Trophoblast cell (in vitro differentiated cells and primary cell): ENCODE measurements around the gene PRKCE.

ENCODE experiments used
- DNase-seq, 2 donors: peaks; one replicate each; pipeline ENCODE4 v3.0.0-alpha.2; 2016
- H2AFZ ChIP-seq: 2 replicates; pipeline ENCODE4 v1.6.1; 2013; ENCODE audit warnings: low read length, moderate library complexity, mild to moderate bottlenecking; ENCODE audit not compliant: insufficient read depth, poor library complexity
- H2AK5ac ChIP-seq: 2 replicates; pipeline ENCODE4 v1.6.1; 2013; ENCODE audit warnings: mild to moderate bottlenecking, low read length
- H2BK120ac ChIP-seq: 2 replicates; pipeline ENCODE4 v1.6.1; 2013; ENCODE audit warnings: low read length, mild to moderate bottlenecking, moderate library complexity; ENCODE audit not compliant: insufficient read depth, poor library complexity
- H2BK12ac ChIP-seq: 2 replicates; pipeline ENCODE4 v1.6.1; 2013; ENCODE audit warnings: mild to moderate bottlenecking, low read length, moderate library complexity
- H2BK5ac ChIP-seq: 2 replicates; pipeline ENCODE4 v1.6.1; 2013; ENCODE audit warnings: low read length, low read depth, moderate library complexity, mild to moderate bottlenecking; ENCODE audit not compliant: poor library complexity
- H3K14ac ChIP-seq: 2 replicates; pipeline ENCODE4 v1.6.1; 2013; ENCODE audit warnings: mild to moderate bottlenecking, low read length
- H3K18ac ChIP-seq: 2 replicates; pipeline ENCODE4 v1.6.1; 2013; ENCODE audit warnings: mild to moderate bottlenecking, low read length
- H3K23ac ChIP-seq: 2 replicates; pipeline ENCODE4 v1.6.1; 2013; ENCODE audit warnings: low read length
- H3K27ac ChIP-seq: 2 replicates; pipeline ENCODE4 v1.5.1; 2013; ENCODE audit warnings: low read depth, mild to moderate bottlenecking, inconsistent platforms, low read length, moderate library complexity
- H3K27me3 ChIP-seq: 2 replicates; pipeline ENCODE4 v1.6.1; 2013; ENCODE audit warnings: inconsistent platforms, mild to moderate bottlenecking, low read length, moderate library complexity; ENCODE audit not compliant: insufficient read depth
- H3K36me3 ChIP-seq, 2 experiments: 1 replicate in 1 of 2; 2 replicates in 1 of 2; pipeline ENCODE4 v1.6.1; 2013; ENCODE audit warnings: low read length in 2 of 2, mild to moderate bottlenecking in 2 of 2, moderate library complexity in 1 of 2; ENCODE audit not compliant: insufficient read depth in 2 of 2, control insufficient read depth in 1 of 2
- H3K4ac ChIP-seq: 2 replicates; pipeline ENCODE4 v1.6.1; 2013; ENCODE audit warnings: low read depth, mild to moderate bottlenecking, low read length, moderate library complexity
- H3K4me1 ChIP-seq, 2 experiments: 1 replicate in 1 of 2; 2 replicates in 1 of 2; pipeline ENCODE4 v1.6.1; 2013; ENCODE audit warnings: low read length in 2 of 2, mild to moderate bottlenecking in 2 of 2, moderate library complexity in 1 of 2; ENCODE audit not compliant: insufficient read depth in 2 of 2, control insufficient read depth in 1 of 2
- H3K4me2 ChIP-seq: 2 replicates; pipeline ENCODE4 v1.6.1; 2013; ENCODE audit warnings: inconsistent platforms, mild to moderate bottlenecking, low read length, moderate library complexity
- H3K4me3 ChIP-seq: 2 replicates; pipeline ENCODE4 v1.5.1; 2013; ENCODE audit warnings: mild to moderate bottlenecking, low read depth, low read length, inconsistent platforms
- H3K79me1 ChIP-seq: one replicate; pipeline ENCODE4 v1.6.1; 2013; ENCODE audit warnings: low read length
- H3K79me2 ChIP-seq: 2 replicates; pipeline ENCODE4 v1.6.1; 2013; ENCODE audit warnings: low read length, mild to moderate bottlenecking; ENCODE audit not compliant: control insufficient read depth, insufficient read depth, poor library complexity
- H3K9ac ChIP-seq: 2 replicates; pipeline ENCODE4 v1.6.1; 2013; ENCODE audit warnings: mild to moderate bottlenecking, low read length
- H3K9me3 ChIP-seq: 2 replicates; pipeline ENCODE4 v1.6.1; 2013; ENCODE audit warnings: low read depth, mild to moderate bottlenecking, control low read depth, inconsistent platforms, low read length; ENCODE audit not compliant: insufficient read depth
- H4K12ac ChIP-seq: 2 replicates; pipeline ENCODE4 v1.6.1; 2013; ENCODE audit warnings: low read depth, mild to moderate bottlenecking, low read length, moderate library complexity
- H4K8ac ChIP-seq: 2 replicates; pipeline ENCODE4 v1.6.1; 2013; ENCODE audit warnings: low read depth, mild to moderate bottlenecking, low read length, moderate library complexity
- H4K91ac ChIP-seq: one replicate; pipeline ENCODE4 v1.6.1; 2013; ENCODE audit warnings: low read depth, mild to moderate bottlenecking, low read length, moderate library complexity
- WGBS: extraction: QIAGEN DNeasy Blood & Tissue Kit; methylation state at CpG from one replicate; pipeline ENCODE4 v1.1.7; 2013; ENCODE audit warnings: missing lambda C conversion rate; ENCODE audit not compliant: insufficient read length, insufficient coverage; ENCODE audit errors: extremely low coverage; 5-methylcytosine and 5-hydroxymethylcytosine counted together

The PRKCE gene

DNA sequence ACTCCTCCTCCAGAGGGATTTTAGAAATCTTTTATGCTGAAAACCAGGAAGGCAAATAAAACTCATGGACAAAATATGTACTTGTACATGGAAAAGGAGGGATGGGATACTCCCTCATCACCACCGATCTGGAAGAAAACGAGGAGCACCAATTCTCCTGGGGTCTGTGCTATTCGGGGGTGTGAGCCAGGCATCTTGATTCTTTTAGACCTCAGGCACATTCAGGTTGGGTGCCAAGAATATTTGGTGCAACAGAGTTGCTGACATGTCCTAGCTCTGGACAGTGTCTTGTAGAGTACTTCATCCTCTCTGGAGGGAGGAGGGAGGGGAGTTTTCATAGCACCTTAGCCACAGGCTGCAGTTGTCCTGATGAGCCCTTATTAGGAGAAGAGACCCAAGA lies 163.0 kb downstream of the PRKCE start:
- no peak overlapping the region for H3K14ac ChIP-seq
- no peaks in the 10 kb centered on the region for H3K79me2 ChIP-seq
- H3K4me3 ChIP-seq: no peak overlapping the region
- no peak overlapping the region for H2AFZ ChIP-seq
- H3K4ac ChIP-seq: no peak overlapping the region
- WGBS: no CpG with 5 or more reads among the region's 3 CpGs
- H3K79me1 ChIP-seq: no peaks in the 10 kb centered on the region
- no peak overlapping the region for H4K91ac ChIP-seq
- no peak overlapping the region for H2BK5ac ChIP-seq
- H3K23ac ChIP-seq: no peak overlapping the region
- H2BK12ac ChIP-seq: no peak overlapping the region
- no peak overlapping the region for H2AK5ac ChIP-seq
- no peak overlapping the region for H3K9ac ChIP-seq
- no peak overlapping the region for H4K12ac ChIP-seq
- peaks cover 15 to 25% of the 10 kb centered on the region in 2 experiments for H3K4me1 ChIP-seq
- no peak overlapping the region for H3K27ac ChIP-seq
- DNase-seq: no peak
- no peaks in the 10 kb centered on the region for H3K36me3 ChIP-seq
- no peak overlapping the region for H4K8ac ChIP-seq
- H3K18ac ChIP-seq: no peak overlapping the region
- no peaks in the 10 kb centered on the region for H3K9me3 ChIP-seq
- no peaks in the 10 kb centered on the region for H3K27me3 ChIP-seq
- H2BK120ac ChIP-seq: no peak overlapping the region
- no peak overlapping the region for H3K4me2 ChIP-seq

DNA sequence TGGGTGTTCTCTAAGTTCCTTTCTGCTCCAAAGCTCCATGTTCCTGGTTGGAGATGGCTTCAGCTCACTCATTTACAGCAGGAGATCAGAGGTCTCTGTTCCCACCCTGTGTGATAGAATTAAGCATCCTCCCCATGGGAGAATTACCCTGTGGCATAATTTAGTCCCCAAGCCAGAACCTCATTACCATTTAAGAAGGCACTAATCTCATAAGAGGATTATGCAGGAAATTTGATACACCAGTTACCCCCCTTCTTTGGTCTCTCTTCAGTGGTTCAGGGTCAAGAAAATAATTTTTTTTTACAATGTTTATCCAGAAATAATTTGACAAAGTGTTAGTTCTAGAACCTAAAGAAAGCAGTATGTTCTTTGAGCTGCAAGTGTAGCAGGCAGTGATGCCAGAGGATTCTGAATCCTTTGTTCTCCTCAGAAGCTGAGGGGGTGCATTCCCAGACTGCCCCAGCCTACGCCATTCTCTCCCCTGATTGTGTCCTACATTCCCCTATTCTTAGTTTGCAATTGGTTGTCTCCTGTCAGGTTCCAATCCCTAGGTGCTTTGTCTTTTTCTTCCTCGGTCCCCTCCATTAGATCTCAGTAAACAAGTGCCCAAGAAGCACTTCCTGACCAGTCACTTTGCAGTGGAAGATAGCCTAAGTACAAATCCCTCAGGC lies 163.6 kb downstream of the PRKCE start:
- H3K9ac ChIP-seq: no peak overlapping the region
- no peak overlapping the region for H2BK5ac ChIP-seq
- no peak overlapping the region for H2AK5ac ChIP-seq
- no peak overlapping the region for H4K8ac ChIP-seq
- no peak overlapping the region for H2BK12ac ChIP-seq
- no peak overlapping the region for H3K4me3 ChIP-seq
- no CpG with 5 or more reads among the region's 2 CpGs for WGBS
- H3K79me2 ChIP-seq: no peaks in the 10 kb centered on the region
- no peak overlapping the region for H3K14ac ChIP-seq
- H2AFZ ChIP-seq: no peak overlapping the region
- no peaks in the 10 kb centered on the region for H3K27me3 ChIP-seq
- H2BK120ac ChIP-seq: no peak overlapping the region
- H3K79me1 ChIP-seq: no peaks in the 10 kb centered on the region
- no peak overlapping the region for H3K4me2 ChIP-seq
- no peaks in the 10 kb centered on the region for H3K9me3 ChIP-seq
- no peak overlapping the region for H3K27ac ChIP-seq
- H4K91ac ChIP-seq: no peak overlapping the region
- no peak overlapping the region for H3K23ac ChIP-seq
- DNase-seq: no peak
- no peak overlapping the region for H4K12ac ChIP-seq
- no peak overlapping the region for H3K18ac ChIP-seq
- no peak overlapping the region for H3K4ac ChIP-seq
- no peaks in the 10 kb centered on the region for H3K36me3 ChIP-seq
- peaks cover 15 to 25% of the 10 kb centered on the region in 2 experiments for H3K4me1 ChIP-seq

DNA sequence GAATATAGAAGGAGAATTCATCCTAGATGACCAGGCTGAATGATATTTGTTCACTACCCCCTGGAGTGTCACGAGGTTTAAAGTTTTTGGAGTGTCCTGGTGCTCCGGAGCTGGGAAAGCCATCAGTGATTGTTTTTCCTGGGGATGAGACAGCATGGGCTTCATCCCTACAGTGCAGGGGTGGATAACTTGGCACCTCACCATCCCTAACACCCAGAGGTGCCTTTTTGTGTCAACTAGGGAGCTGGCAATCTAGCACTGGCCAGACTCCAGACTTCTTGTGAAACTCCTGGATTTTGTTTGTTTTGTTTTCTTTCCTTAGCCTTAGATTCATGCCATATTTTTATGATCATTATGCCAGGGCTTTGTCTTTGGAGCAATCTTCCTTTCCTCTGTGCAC lies 164.8 kb downstream of the PRKCE start:
- no peak for DNase-seq
- no peak overlapping the region for H2BK12ac ChIP-seq
- H3K4ac ChIP-seq: no peak overlapping the region
- H3K14ac ChIP-seq: no peak overlapping the region
- no peak overlapping the region for H3K23ac ChIP-seq
- H4K8ac ChIP-seq: no peak overlapping the region
- no peak overlapping the region for H4K12ac ChIP-seq
- peaks cover 15 to 25% of the 10 kb centered on the region in 2 experiments for H3K4me1 ChIP-seq
- no peaks in the 10 kb centered on the region for H3K79me1 ChIP-seq
- no peaks in the 10 kb centered on the region for H3K36me3 ChIP-seq
- no peak overlapping the region for H3K4me3 ChIP-seq
- H2BK5ac ChIP-seq: no peak overlapping the region
- no peak overlapping the region for H3K9ac ChIP-seq
- H3K4me2 ChIP-seq: no peak overlapping the region
- no peak overlapping the region for H4K91ac ChIP-seq
- H3K27ac ChIP-seq: no peak overlapping the region
- H2BK120ac ChIP-seq: no peak overlapping the region
- H3K79me2 ChIP-seq: no peaks in the 10 kb centered on the region
- H3K27me3 ChIP-seq: no peaks in the 10 kb centered on the region
- no CpG with 5 or more reads among the region's 2 CpGs for WGBS
- no peak overlapping the region for H2AFZ ChIP-seq
- no peak overlapping the region for H2AK5ac ChIP-seq
- H3K9me3 ChIP-seq: no peaks in the 10 kb centered on the region
- H3K18ac ChIP-seq: no peak overlapping the region

DNA sequence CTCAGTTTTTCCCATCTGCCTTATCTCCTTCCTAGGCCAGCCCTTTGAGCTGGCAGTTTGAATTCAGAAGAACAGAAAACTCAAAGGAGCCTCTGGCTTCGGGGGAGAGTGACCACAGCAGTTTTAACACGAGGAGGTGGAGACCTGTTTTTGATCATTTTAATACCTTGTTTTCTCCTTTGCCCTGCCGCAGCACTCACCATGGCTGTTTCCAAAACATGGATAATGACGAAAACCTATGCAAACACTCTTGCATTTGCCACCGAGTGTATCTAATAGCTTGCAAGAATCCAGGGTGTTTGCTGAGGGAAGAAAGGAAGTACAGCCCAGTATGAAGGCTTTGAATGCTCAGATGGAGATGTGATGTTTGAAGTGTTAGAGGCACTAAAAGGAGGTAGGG lies 167.1 kb downstream of the PRKCE start:
- no peak for DNase-seq
- H2BK5ac ChIP-seq: no peak overlapping the region
- H2BK120ac ChIP-seq: no peak overlapping the region
- H3K4ac ChIP-seq: no peak overlapping the region
- no peak overlapping the region for H4K91ac ChIP-seq
- H3K79me2 ChIP-seq: no peaks in the 10 kb centered on the region
- no peak overlapping the region for H3K9ac ChIP-seq
- no peak overlapping the region for H3K27ac ChIP-seq
- H3K9me3 ChIP-seq: no peaks in the 10 kb centered on the region
- no peak overlapping the region for H4K8ac ChIP-seq
- no CpG with 5 or more reads among the region's 5 CpGs for WGBS
- no peak overlapping the region for H2AK5ac ChIP-seq
- H2BK12ac ChIP-seq: no peak overlapping the region
- H3K4me2 ChIP-seq: no peak overlapping the region
- no peak overlapping the region for H3K4me3 ChIP-seq
- H3K18ac ChIP-seq: no peak overlapping the region
- no peaks in the 10 kb centered on the region for H3K27me3 ChIP-seq
- peaks cover 10 to 14% of the 10 kb centered on the region in 2 experiments for H3K4me1 ChIP-seq
- no peak overlapping the region for H2AFZ ChIP-seq
- H3K14ac ChIP-seq: no peak overlapping the region
- H4K12ac ChIP-seq: no peak overlapping the region
- no peaks in the 10 kb centered on the region for H3K36me3 ChIP-seq
- H3K79me1 ChIP-seq: no peaks in the 10 kb centered on the region
- no peak overlapping the region for H3K23ac ChIP-seq
